Esophagus squamous epithelium (tissue), 5 donors: ENCODE measurements around the gene LRP2. TPM values are rescaled to one million over a fixed set of nuclear protein-coding genes. Genes with fewer than 3 reads are reported as not detected.

Experiments used
- DNase-seq: peaks from one replicate; lab custom pipeline; 2025; lab: John Stamatoyannopoulos, UW
- H3K27ac ChIP-seq, 4 donors: fragments of 200-600 bp; sonication (generic); one replicate each; pipeline ENCODE4 v1.5.1; 2016 to 2019; ENCODE audit warnings: mild to moderate bottlenecking in 1 of 4
- H3K27me3 ChIP-seq, 4 donors: fragments of 200-600 bp; sonication (generic); 1 replicate in 3 of 4; 2 replicates in 1 of 4; pipeline versions ENCODE4 v1.5.1 to v1.6.0; 2017 to 2021; ENCODE audit warnings: antibody characterized with exemption in 1 of 4
- H3K36me3 ChIP-seq, 3 donors: fragments of 200-600 bp; sonication (generic); one replicate each; pipeline ENCODE4 v1.5.1; 2016 to 2019
- H3K4me1 ChIP-seq, 3 donors: fragments of 200-600 bp; sonication (generic); one replicate each; pipeline ENCODE4 v1.5.1; 2017 to 2019
- H3K4me3 ChIP-seq, 4 donors: fragments of 200-600 bp; sonication (generic); 1 replicate in 3 of 4; 2 replicates in 1 of 4; pipeline ENCODE4 v1.5.1; 2016 to 2019; ENCODE audit warnings: mild to moderate bottlenecking in 2 of 4, moderate library complexity in 1 of 4
- H3K9me3 ChIP-seq, 3 donors: fragments of 200-600 bp; sonication (generic); one replicate each; pipeline ENCODE4 v1.5.1; 2016 to 2019
- CTCF ChIP-seq, 6 experiments: fragments of 450-650 bp in 4 of 6; fragments of 200-600 bp in 2 of 6; sonication (generic) in 2 of 6; IDR thresholded peaks; one replicate each; pipeline ENCODE4 v1.5.1; 2016 to 2019; ENCODE audit warnings: antibody characterized with exemption in 6 of 6, mild to moderate bottlenecking in 4 of 6, moderate library complexity in 4 of 6
- POLR2A ChIP-seq, 4 donors: fragments of 450-650 bp; IDR thresholded peaks; one replicate each; pipeline ENCODE4 v1.6.1; 2017; ENCODE audit warnings: antibody characterized with exemption in 4 of 4, mild to moderate bottlenecking in 4 of 4, moderate library complexity in 3 of 4
- WGBS, 2 donors: methylation state at CpG; one replicate each; pipeline ENCODE4 v1.1.5; 2018; 5-methylcytosine and 5-hydroxymethylcytosine counted together
- intact Hi-C: fragments of 100-400 bp; cut with DNase I; formaldehyde crosslinking; loops from one replicate; pipeline ENCODE4 v1.15.0; 2022
- total RNA-seq, 4 donors: library from RNA; depleted of rRNA; stranded (reverse); fragments of >200 nt; gene quantifications; one replicate each; pipeline ENCODE4 v1.1.0, GENCODE V29; 2016
- donor health status: DM: yes; HTN: yes; CAD: no.

LRP2 gene
- total RNA-seq, 4 donors from 2014 or later, result under 0.01 to 0.04 TPM; not detected in 2

DNA sequence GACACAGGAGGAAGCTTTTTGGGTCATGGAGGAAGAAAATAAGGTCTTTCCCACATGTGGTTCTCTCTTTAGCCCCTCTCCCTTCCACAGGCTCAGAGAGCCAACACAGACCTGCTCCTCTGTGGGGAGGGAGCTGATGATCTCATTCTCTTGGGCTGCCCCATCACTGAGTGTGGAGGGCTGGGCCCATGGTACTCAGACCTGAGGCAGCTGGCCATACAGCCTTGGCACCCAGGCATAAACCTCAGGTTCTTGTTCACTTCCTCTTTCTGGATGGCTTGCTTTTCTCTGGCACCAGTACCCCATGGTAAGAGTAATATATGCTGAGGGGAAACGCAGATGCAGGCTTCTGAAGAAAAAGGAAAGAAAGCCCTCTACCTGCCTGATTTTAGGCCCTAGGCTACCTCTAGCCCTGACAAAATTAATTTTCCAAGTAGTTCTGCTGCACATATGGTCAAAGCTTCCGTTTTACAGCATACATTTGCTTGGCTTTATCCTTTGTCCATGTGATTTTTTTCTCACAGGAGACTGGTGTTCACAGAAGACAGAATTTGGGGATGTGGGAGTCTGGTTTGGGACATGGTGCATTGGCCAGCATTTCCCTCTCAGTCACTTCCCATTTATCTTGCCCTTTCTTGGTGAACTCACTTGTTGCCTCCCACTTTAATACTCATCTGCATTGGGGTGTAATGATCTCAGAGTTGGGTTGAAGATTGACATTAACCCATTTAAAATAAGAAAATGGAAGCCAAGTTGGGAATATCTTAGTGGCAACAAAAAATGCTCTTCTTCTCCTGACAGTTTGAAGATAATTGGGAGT, 281.9 kb downstream of the LRP2 start:
- Histone ChIP-seq H3K27ac (no peak overlapping the region), H3K4me3 (no peak overlapping the region), H3K9me3 (no peaks in the 10 kb centered on the region), H3K27me3 (peaks cover 0 to 42% (median 0%) of the 10 kb centered on the region in 4 donors), H3K4me1 (peaks cover 0 to 3% (median 0%) of the 10 kb centered on the region in 3 donors), H3K36me3 (no peaks in the 10 kb centered on the region)
- TF ChIP-seq POLR2A (IDR thresholded peaks at IDR 0.05), result no peak
- no peak for TF ChIP-seq CTCF (IDR thresholded peaks at IDR 0.05)
- no peak for DNase-seq
- intact Hi-C loops, result no loop called here
- 57 to 78% methylated on average over 2 of the region's 2 CpGs for WGBS, 2 donors

GRCh38 chr2:169077674-169078240, 284.6 kb downstream of the LRP2 start:
- 38 to 45% methylated on average over 1 to 2 of the region's 2 CpGs for WGBS, 2 donors
- no peaks in the 10 kb centered on the region for H3K9me3 ChIP-seq
- peaks cover 0 to 18% (median 0%) of the 10 kb centered on the region in 4 donors for H3K27me3 ChIP-seq
- peaks cover 0 to 3% (median 0%) of the 10 kb centered on the region in 3 donors for H3K4me1 ChIP-seq
- no peaks in the 10 kb centered on the region for H3K36me3 ChIP-seq
- no peak for TF ChIP-seq CTCF (IDR thresholded peaks at IDR 0.05)
- no peak for TF ChIP-seq POLR2A (IDR thresholded peaks at IDR 0.05)
- H3K4me3 ChIP-seq, result no peak overlapping the region
- no peak overlapping the region for H3K27ac ChIP-seq
- DNase-seq, result no peak
- intact Hi-C loops, result no loop called here

Other genes with a start within 250 kb of the LRP2 start
- 1 to 10 TPM; 1.4 to 7.1 (median 2.6) TPM for gene BBS5, start 117.0 kb upstream of the LRP2 start, total RNA-seq
- gene KLHL41, start 147.2 kb upstream of the LRP2 start, total RNA-seq, result under 1 TPM in 2 of 4 donors, not detected in 2; 0.40 to 0.76 TPM
- gene FASTKD1, start 211.3 kb upstream of the LRP2 start, total RNA-seq, result 10 to 100 TPM; 15.8 to 36.7 (median 25.9) TPM
- gene PPIG, start 221.8 kb upstream of the LRP2 start, total RNA-seq, result 10 to 100 TPM; 17.6 to 32.8 (median 28.8) TPM